Natural killer cell (primary cell): ENCODE data around the gene C1QL4. TPM values are rescaled to one million over a fixed set of nuclear protein-coding genes. Genes with fewer than 3 reads are reported as not detected.

ENCODE experiments used
- ATAC-seq, 3 donors: fragments of 150-1000 bp in 2 of 3; fragments of 200-7000 bp in 1 of 3; cut with Tn5 transposase; 1 replicate in 1 of 3; 2 replicates in 2 of 3; pipeline ENCODE4 v1.10.0; 2021; ENCODE audit warnings: mild to moderate bottlenecking in 2 of 3, moderate library complexity in 2 of 3
- DNase-seq, 2 donors: peaks; one replicate each; pipeline versions ENCODE4 v3.0.0 to v3.0.0-alpha.2; 2013 to 2021; ENCODE audit warnings: mixed read lengths in 1 of 2
- H3K27ac ChIP-seq: one replicate; pipeline ENCODE4 v1.5.1; 2013; ENCODE audit warnings: mild to moderate bottlenecking, low read length
- H3K27me3 ChIP-seq: one replicate; pipeline ENCODE4 v1.6.1; 2013; ENCODE audit warnings: low read length; ENCODE audit not compliant: control insufficient read depth, insufficient read depth
- H3K36me3 ChIP-seq: one replicate; pipeline ENCODE4 v1.6.1; 2013; ENCODE audit warnings: low read length; ENCODE audit not compliant: control insufficient read depth, insufficient read depth
- H3K4me1 ChIP-seq: one replicate; pipeline ENCODE4 v1.6.1; 2013; ENCODE audit warnings: low read length; ENCODE audit not compliant: control insufficient read depth, insufficient read depth
- H3K4me3 ChIP-seq: one replicate; pipeline ENCODE4 v1.5.1; 2013; ENCODE audit warnings: low read length
- H3K9me3 ChIP-seq: one replicate; pipeline ENCODE4 v1.6.1; 2013; ENCODE audit warnings: low read length; ENCODE audit not compliant: control insufficient read depth, insufficient read depth
- H3K27ac Mint-ChIP-seq, 2 donors: one replicate each; pipeline ENCODE4 v1.8.0; 2022; ENCODE audit warnings: mild to moderate bottlenecking in 2 of 2, mixed read lengths in 2 of 2, moderate library complexity in 1 of 2
- H3K27me3 Mint-ChIP-seq, 2 donors: one replicate each; pipeline ENCODE4 v1.8.0; 2022; ENCODE audit warnings: low read depth in 2 of 2, mixed read lengths in 2 of 2
- H3K36me3 Mint-ChIP-seq: one replicate; pipeline ENCODE4 v1.8.0; 2022; ENCODE audit warnings: mixed read lengths
- H3K4me1 Mint-ChIP-seq, 2 donors: one replicate each; pipeline ENCODE4 v1.8.0; 2022; ENCODE audit warnings: mixed read lengths in 2 of 2
- H3K4me3 Mint-ChIP-seq: one replicate; pipeline ENCODE4 v1.8.0; 2022; ENCODE audit warnings: mild to moderate bottlenecking, moderate library complexity, mixed read lengths
- H3K9me3 Mint-ChIP-seq, 2 donors: one replicate each; pipeline ENCODE4 v1.8.0; 2022; ENCODE audit warnings: mixed read lengths in 2 of 2
- CTCF ChIP-seq: fragments of 200-600 bp; IDR thresholded peaks from one replicate; pipeline ENCODE4 v1.8.0; 2022; ENCODE audit warnings: antibody characterized with exemption
- WGBS: methylation state at CpG from one replicate; pipeline ENCODE4 v1.1.7; 2013; ENCODE audit warnings: missing lambda C conversion rate; ENCODE audit not compliant: insufficient coverage; 5-methylcytosine and 5-hydroxymethylcytosine counted together
- intact Hi-C: fragments of 100-400 bp; cut with micrococcal nuclease; formaldehyde crosslinking; loops from one replicate; pipeline ENCODE4 v1.14.2; 2022
- total RNA-seq, 4 donors: library from RNA; stranded (reverse); fragments of 120-200 nt in 1 of 4; gene quantifications; one replicate each; pipeline versions ENCODE4 v1.2.3 to v1.2.4, GENCODE V29; 2013 to 2022

Gene C1QL4
- total RNA-seq, 3 donors from 2014 or later (not counting 1 experiment from before 2014, with no cell fraction given), result not detected

GRCh38 chr12:49294804-49295081 lies 42.2 kb downstream of the C1QL4 start:
- ATAC-seq (no peak), DNase-seq (no peak)
- intact Hi-C loops, result no loop called here
- Mint-ChIP-seq H3K36me3 (no peaks in the 10 kb centered on the region), H3K27ac (no peak overlapping the region), H3K27me3 (peaks cover 25 to 55% of the 10 kb centered on the region in 2 donors), H3K4me3 (no peak overlapping the region), H3K4me1 (peaks cover 0 to 7% of the 10 kb centered on the region in 2 donors), H3K9me3 (no peaks in the 10 kb centered on the region)
- Histone ChIP-seq H3K9me3 (no peaks in the 10 kb centered on the region), H3K36me3 (no peaks in the 10 kb centered on the region), H3K4me3 (no peak overlapping the region), H3K4me1 (peaks cover 18% of the 10 kb centered on the region), H3K27me3 (peaks cover 43% of the 10 kb centered on the region), H3K27ac (no peak overlapping the region)
- no peak for TF ChIP-seq CTCF
- WGBS, result 41% methylated on average over 4 of the region's 5 CpGs

DNA sequence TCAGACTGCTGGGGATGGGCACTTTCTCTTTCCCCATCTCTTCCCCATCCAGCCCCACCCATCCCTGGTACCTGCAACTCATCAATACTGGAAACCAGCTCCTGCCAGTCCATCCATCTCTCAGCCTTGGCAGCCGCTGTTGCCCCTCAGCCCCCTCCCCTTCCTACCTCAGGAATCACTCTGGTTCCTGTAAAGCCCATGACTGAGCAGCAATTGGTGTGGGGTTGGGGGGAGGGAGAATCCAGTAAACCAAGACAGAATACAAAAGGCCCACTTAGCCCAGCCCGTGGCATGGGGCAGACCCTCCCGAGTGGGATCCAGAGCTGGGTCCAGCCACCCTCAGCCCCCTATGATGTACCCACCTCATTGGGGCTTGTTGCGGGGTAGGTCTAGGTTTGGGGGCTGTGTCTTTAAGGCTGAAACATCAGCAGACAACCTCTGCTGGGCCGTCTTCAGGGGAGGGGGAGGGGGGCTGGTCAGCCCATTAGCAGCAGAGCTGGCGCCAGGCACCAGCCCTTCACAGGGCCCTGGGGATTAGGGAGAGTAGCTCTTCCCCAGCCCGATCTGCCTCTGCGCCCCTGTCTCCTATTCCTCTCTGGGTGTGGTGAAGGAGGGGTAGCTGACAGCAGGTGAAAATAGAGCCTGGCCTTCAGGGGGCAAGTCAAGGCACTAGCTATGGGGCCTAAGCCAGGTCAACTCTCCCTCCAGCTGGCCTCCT lies 42.7 kb downstream of the C1QL4 start:
- no peak overlapping the region for H3K4me3 Mint-ChIP-seq
- WGBS, result 74% methylated on average over 7 of the region's 8 CpGs
- intact Hi-C loops, result no loop called here
- peaks cover 0 to 7% of the 10 kb centered on the region in 2 donors for H3K4me1 Mint-ChIP-seq
- Histone ChIP-seq H3K4me1 (peaks cover 18% of the 10 kb centered on the region), H3K9me3 (no peaks in the 10 kb centered on the region), H3K4me3 (no peak overlapping the region), H3K27me3 (peaks cover 43% of the 10 kb centered on the region), H3K36me3 (no peaks in the 10 kb centered on the region), H3K27ac (no peak overlapping the region)
- ATAC-seq, result no peak
- peaks cover 25 to 54% of the 10 kb centered on the region in 2 donors for H3K27me3 Mint-ChIP-seq
- H3K9me3 Mint-ChIP-seq, result no peaks in the 10 kb centered on the region
- TF ChIP-seq CTCF, result no peak
- DNase-seq, result no peak
- no peak overlapping the region for H3K27ac Mint-ChIP-seq
- H3K36me3 Mint-ChIP-seq, result no peaks in the 10 kb centered on the region

- no peaks in the 10 kb centered on the region for H3K36me3 Mint-ChIP-seq
- TF ChIP-seq CTCF, result no peak
- no peak overlapping the region for H3K27ac Mint-ChIP-seq
- Histone ChIP-seq H3K27me3 (peaks cover 41% of the 10 kb centered on the region), H3K4me1 (peaks cover 18% of the 10 kb centered on the region), H3K27ac (no peak overlapping the region), H3K36me3 (no peaks in the 10 kb centered on the region), H3K9me3 (no peaks in the 10 kb centered on the region), H3K4me3 (no peak overlapping the region)
- ATAC-seq (no peak), DNase-seq (no peak)
- H3K27me3 Mint-ChIP-seq, result peaks cover 25 to 53% of the 10 kb centered on the region in 2 donors
- intact Hi-C loops, result no loop called here
- H3K9me3 Mint-ChIP-seq, result no peaks in the 10 kb centered on the region
- H3K4me3 Mint-ChIP-seq, result no peak overlapping the region
- 65% methylated on average over 18 of the region's 18 CpGs for WGBS
- peaks cover 0 to 4% of the 10 kb centered on the region in 2 donors for H3K4me1 Mint-ChIP-seq
These were observed 43.7 kb downstream of the C1QL4 start for GRCh38 chr12:49293056-49293956.
